GM19324 (cell line): ENCODE measurements around the gene GPC1.

Experiments used
- ATAC-seq: cut with Tn5 transposase; IDR thresholded peaks from one replicate; pipeline ENCODE4 v1.9.1; 2021; ENCODE audit warnings: mild to moderate bottlenecking, moderate library complexity; ENCODE audit not compliant: unreplicated experiment, low FRiP score

Gene GPC1

DNA sequence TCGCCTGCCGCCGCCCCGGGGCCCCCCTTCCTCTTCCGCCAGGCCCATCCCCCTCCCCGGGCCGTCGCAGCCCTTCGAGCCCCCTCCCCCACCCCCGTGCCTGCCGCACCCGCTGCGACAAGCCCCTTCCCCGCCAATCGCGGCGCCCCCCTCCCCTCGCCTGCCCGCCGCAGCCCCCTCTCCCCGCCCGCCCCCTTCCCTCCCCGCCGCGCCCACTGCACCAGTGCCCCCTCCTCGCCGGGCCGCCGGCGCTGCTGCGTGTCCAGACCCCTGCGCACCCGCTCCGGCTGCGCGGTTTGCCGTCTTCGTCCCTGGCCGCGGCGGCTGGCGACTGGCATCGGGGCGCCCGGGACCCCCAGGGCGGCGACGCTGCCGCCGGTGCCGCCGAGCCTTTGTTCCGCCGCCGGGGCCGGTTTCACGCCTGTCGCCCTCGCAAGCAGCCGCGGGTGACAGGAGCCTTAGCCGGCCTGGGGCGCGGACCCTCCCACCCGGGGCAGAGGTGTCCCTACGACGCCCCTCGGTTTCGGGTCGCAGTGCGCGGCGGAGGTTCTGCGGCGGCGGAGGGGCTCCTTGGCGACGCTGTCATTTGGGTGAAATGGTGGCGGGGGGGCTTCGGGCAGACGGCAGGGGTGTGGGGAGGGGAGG is 18.1 kb downstream of the GPC1 start:
- ATAC-seq, result no peak

DNA sequence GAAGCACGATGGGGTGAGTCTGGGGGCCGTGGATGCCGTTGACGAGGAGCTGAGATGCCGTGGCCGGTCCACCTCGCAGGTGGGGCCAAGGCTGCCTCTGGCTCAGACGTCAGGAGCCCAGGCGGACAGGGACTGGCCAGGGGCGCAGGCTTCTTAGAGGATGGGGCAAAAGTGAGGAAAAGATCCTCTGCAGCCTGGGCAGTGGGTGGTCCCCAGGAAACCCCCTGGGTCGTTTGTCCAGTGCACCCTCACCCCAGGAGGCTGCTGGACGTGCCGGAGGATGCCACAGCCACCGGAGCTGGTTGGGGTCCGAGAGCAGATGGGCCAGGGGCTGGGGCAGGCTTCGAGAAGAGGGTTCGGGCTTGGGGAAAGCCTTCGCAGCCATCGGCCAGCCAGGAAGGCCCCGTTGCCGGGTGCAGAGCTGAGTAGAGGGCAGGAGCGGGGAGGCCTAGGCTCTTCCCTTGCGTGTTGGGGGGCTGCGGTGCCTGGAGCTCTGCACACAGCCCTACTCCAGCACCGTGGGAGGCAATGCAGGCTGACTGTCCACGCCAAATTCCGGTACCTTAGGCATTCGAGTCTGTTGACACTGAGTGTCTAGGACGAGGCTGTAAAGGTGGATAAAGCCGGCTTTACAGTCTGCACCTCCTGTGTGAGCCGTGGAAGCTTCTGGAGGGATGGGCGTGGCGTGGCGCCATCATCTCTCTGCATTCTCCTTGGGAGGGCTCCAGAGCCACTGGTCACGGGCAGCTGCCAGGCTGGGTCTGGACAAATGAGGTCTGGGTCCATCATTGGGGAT is 18.8 kb downstream of the GPC1 start:
- ATAC-seq, result no peak

DNA sequence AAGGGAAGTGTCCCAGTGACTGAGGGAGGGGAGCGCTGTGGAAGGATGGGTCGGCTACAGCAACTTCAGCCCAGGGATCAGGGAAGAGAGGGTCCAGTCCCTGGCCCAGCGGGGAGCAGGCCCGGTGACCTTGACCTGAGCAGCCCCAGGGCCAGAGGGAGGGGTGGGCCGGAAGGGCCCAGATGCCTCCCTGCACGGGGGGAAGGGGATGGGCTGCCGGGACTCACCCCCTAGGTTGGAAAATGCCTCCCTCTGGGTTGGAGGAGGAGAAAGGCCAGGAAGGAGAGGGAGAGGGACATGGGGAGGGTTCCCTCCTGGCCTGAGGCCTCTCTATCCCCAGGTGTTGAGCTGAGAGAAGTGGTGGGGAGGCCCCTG is 19.8 kb downstream of the GPC1 start:
- ATAC-seq, result no peak

DNA sequence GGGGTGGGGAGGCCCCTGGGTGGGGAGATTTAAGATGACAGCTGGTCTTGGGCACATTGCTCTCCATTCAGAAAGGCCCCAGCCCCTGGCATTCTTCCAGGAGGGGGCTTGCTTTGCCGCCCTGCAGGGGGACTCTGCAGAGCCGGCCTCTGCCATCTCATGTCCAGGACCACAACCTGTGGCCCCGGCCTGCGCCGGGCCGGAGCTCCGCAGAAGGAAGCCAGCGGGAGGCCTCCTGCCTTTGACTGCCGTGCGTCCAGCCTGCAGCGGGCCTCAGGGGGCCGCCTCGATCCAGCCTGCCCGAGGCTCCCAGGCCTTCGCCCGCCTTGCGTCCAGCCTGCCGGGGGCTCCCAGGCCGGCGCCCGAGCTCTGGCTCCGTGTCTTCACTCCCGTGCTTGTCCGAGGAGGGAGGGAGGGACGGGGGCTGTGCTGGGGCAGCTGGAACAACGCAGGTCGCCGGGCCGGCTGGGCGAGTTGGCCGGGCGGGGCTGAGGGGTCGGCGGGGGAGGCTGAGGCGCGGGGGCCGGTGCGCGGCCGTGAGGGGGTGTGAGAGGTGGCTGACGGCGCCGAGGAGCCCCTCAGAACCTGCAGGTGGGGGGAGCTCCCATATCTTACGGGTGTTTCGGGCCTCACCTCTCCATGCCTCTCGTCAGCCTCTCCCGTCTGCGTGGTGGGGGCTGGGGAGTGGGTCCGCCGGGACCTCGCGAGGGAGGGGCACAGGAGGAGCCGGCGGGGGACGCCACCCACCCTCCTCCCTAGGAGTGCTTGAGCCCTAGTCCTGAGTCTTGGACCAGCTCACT is 20.4 kb downstream of the GPC1 start:
- ATAC-seq, result no peak

DNA sequence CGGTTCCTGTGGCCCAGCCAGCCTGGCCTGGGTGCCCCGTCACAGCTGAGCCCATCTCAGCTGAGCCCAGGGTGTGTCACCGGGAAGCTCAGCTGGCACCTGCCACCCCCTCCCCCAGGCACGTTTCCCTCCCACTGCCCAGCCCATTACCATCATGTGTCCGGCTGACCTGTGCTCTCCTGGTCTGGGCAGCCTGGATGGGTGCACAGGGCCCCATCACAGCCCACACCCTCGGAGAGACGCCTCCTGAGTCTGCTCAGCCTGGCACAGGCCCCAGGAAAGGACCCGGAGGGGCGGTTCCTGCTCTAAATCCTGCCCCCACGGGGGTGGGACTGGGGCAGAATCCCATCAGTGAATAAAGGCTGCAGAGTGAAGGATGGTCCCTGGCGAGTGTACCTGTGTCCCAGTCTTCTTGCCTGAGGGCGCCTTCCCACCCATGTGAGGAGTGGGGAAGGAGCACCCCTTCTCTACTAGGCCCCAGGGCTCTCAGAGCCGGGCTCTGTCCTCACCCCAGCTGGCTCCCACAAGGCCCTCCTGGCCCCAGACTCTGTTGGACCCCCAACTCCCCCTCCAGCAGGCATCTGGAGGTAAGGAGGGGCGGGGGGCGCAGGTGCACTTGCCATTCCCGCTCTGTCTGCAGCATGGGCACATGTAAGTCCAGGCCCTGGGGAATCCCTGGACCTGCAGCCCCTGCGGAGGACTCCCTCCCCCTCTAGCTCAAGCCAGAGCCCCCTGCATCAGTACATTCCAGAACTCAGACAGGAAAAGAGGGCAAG is 21.2 kb downstream of the GPC1 start:
- no peak for ATAC-seq

DNA sequence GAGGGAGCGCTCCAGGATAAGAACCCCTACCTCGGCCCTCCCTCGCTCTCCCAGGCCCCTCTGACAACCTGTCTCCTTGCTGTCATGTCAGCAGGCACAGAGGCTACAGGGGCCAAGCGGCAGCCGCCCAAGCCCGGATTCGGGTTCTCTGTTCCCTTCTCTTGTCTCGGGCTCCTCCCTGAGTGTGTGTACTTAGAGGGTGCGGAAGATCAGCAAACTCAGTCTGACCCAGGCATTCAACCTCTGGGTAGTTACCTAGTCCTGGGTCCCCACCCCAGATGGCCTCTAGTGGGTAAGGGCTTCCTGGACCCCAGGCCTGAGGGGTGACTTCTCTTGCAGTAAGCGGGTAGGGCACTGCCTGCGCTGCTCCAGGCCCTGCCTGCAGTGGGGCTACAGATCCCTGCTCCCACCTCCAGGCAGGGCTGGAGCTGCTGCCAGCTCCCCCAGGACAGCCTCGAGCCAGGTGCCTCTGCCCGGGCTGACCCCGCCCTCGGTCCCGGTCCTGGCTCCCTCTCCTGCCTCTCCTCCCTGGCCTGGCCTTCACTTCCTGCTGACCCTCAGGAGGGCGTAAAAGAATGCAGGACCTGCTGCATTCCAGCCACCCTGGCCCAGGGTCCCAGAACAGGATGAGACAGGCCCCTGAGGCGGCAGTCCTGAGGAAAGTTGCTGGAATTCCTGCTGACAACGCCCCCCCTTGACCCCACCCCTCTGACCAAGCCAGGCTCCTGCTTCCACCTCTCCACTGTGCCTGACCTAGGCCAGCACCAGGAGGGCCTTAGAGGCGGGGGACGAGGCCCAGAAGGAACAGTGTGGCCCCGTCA is 22.0 kb downstream of the GPC1 start:
- no peak for ATAC-seq

DNA sequence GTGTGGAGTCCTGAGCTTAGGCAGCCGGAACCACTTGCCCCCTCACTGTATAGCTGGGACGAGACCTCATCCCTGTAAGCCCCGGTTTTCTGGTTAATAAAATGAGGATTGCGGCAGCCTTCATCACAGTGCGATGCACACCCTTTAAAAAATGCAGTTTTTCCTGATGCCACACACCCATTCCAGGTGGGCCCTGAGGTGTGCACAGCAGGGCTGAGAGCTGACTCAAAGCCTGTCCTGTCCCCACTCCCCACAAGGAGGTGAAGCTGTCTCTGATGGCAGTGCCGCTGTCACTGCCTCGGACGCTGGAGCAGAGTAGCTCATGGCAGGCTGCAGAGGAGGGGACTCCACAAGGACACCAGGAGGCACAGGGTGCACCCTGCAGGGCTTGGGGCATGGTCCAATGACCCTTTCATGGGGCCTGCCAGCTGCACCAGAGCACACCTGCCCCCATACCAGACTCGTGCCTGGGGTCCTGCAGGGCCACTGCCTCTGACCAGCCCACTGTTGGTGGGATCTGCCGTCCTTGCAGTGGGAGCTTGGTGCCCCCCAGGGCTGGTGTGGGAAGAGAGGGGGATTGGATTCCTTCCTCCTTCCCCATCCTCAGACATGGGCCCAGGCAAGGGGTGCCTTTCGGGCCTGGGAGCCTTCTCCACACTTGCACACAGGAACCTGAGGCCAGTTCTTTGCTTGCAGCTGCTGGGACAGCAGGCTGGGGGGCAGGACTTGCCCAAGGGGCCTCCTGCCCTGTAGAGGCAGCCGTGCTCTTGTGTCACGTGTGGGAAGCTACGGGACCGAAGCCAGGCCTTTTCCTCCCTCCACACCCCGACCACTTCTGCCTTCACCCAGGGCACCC is 22.8 kb downstream of the GPC1 start:
- ATAC-seq, result no peak

DNA sequence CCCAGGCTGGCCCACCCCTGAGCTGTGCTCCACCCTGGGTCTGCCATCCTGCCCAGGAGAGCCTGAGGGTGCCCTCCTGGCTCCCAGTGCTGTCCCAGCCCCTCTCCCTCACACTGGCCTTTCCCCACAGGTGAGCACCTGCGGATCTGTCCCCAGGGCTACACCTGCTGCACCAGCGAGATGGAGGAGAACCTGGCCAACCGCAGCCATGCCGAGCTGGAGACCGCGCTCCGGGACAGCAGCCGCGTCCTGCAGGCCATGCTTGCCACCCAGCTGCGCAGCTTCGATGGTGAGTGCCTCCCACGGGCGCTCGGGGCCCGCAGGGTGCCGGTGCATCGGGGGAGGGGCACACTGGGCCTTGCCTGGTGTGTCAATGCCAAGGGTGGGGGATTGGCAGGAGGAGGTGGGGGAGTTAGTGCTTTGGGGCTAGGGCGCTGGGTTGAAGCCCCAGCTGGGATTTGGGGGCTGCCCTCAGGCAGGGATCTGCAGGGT is 23.5 kb downstream of the GPC1 start:
- ATAC-seq, result no peak

DNA sequence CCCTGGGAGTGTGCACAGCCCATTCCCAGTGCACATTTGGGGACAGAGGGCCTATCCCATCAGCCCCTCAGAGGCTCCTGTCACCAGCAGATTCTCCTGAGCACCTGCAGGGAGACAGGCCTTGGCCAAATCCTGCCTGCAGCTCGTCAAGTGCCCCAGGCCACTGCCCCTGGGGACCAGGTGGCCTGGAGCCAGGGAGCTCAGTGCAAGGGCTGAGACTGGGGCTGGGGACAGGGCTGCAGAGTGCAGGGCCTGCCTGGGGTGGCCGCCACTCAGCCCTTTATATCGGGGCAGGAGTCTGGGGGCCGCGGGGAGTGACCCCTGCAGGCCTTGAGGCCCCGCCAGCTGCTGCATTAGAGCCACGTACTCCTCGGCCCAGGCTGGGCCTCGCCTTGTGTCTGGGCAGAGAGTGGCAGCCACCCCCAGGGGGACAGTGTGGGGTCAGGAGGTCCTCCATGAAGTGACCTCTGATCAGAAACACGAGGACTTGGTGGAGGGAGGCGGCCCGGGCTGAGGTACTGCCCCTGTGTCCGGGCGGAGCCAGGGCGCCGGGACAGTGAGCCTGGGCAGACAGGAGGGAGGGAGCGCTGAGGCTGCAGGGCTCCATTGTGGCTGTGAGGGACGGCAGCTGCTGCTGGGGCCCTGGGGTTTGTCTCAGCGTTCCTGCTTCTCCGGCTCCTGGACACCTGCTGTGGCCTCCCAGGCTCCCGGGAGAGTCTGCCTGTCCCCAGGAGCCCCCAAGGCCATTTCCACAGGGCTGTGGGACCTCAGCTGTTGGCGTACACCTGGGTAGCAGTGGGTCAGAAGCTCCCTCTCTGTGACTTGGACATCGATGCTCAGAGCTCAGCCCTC is 24.2 kb downstream of the GPC1 start:
- no peak for ATAC-seq

DNA sequence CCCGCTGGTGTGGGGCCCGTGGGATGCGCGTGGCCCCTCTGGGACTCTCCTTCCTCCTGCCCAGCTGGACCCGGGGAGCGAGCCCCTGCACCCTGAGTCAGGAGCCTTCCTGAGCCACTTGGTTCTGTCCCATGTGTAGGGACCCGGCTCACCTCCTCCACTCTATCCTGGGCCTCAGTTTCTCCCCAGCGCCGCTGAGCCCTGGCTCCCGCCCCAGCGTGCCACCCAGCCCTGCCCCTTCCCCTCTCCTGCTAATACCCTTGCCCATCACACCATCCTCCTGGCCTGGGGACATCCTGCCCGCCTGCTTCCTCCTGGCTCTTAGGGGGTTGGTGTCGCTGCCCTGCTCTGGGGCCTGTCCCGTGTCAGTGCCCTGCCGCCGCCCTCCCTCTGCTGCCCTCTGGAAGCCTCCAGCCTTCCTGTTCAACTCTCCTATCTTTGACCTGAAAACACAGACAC is 24.8 kb downstream of the GPC1 start:
- ATAC-seq, result no peak

DNA sequence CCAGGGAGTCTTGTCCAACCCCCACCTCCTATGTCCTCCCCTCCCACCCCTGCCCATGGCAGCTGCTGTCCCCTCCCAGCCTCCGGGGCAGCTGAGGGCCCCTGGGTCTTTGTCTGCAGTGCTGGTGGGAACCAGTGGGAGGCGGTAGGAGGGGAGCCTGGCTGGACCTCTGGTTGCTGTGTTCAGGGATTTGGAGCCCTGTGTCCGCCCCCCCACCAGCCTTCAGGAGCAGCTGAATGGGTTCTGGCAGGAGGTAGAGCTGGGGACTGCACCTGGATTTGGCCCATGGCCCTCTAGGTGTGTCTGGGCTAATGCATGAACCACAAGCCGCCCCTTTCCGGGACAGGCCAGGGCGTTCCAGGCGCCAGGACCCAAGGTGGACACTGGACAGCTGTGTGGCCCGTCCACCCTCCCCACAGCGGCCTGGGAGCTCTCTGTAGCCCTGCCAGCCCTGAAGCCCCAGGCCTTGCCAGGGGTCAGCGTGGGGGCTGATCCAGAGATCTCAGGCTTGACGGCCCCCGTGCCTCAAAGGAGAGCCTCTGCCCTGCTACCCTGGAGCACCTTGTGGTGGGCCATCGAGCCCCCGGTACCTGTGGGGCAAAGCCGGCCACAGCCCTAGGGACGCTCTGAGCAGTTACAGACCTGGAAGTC is 25.4 kb downstream of the GPC1 start:
- no peak for ATAC-seq

DNA sequence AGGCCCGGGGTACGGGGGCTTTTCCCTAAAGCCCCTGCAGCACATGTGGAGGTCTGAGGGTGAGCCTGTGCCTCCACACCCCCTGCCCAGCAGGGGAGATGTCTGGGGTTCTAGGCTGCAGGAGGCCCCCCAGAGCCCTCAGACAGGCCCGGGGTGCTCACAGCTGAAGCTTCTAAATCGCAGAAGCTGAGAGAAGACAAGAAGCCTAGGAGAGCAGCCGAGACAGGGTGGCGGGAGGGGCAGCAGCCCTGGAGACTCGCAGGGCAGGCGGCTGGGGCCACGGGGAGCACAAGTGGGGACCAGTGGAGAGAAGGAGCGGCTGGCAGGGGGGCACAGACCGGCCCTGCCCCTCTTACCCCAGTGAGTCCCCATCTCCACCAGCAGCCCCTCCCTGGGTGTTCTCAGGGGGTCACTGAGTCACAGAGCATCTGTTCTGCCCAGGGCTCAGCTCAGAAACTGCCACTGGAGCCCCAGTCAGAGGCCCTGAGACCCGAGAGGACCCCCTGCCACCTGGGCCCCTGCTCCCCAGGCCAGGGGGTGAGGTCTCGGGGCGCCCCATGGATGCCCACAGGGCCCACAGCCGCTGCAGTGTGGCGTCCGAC is 26.1 kb downstream of the GPC1 start:
- no peak for ATAC-seq

DNA sequence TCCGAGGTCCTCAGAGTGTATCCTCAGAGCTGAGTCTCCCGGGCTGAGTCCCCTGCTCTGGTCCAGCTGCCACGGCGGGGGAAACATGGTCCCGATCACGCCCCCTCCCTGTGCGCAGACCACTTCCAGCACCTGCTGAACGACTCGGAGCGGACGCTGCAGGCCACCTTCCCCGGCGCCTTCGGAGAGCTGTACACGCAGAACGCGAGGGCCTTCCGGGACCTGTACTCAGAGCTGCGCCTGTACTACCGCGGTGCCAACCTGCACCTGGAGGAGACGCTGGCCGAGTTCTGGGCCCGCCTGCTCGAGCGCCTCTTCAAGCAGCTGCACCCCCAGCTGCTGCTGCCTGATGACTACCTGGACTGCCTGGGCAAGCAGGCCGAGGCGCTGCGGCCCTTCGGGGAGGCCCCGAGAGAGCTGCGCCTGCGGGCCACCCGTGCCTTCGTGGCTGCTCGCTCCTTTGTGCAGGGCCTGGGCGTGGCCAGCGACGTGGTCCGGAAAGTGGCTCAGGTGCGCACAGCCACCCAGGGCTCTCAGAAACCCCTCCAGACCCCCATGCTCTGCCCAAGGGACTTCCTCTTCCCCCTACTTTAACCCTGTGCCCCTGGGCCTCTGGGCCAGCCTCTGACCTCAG is 26.7 kb downstream of the GPC1 start:
- no peak for ATAC-seq

DNA sequence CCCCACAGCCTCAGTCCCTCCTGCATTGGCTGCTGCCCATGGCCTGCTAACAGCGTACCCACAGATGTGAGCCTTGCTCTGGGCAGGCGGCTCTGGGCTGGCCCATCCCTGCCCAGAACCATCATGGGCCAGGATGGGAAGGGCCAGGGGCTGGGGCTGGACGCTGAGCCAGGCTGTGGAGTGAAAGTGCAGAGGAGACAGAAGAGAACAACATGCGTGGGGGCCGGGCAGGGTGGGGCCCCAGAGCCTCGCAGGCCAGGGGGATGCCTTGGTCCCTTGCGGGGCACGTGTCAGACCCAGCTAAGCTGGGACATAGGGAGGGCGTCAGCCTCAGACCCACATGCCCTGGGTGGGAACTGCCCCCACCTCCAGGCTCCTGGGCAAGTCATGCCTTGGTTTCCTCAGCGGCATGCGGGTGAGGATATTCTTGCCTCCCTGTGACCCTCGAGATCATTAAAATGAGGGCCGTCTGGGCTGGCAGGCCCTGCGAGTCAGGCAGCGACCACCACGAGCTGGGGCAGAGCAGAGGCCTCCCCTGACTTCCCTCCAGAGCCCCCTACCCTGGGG is 27.3 kb downstream of the GPC1 start:
- ATAC-seq, result no peak

DNA sequence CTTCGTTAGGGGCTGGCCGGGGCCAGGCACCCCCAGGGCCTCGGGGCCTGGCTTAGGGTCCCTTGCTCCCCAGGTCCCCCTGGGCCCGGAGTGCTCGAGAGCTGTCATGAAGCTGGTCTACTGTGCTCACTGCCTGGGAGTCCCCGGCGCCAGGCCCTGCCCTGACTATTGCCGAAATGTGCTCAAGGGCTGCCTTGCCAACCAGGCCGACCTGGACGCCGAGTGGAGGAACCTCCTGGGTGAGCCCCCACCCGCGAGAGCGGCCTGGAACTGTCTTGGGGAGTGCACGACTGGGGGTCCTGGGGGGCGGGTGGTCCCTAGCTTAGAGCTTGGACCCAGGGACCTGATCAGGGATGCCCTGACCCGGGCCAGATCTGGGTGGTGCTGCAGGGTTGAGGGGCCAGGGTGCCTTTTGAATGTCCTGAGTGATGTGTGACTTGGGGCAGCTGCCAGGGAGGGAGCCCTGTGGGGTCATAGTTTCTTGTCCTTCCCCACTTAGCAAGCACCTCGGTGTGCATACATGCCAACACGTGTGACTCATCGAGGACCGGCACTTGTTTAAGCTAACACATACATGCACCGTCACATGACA is 27.9 kb downstream of the GPC1 start:
- ATAC-seq, result no peak
